Measurements from ENCODE around the gene ZBTB7C. TPM values are rescaled to one million over a fixed set of nuclear protein-coding genes. Genes with fewer than 3 reads are reported as not detected.

ZBTB7C gene
- total and polyA plus RNA-seq, 10 of the 15 experiments (the other 5 are each of a cell fraction or from before 2014, with no cell fraction given), result under 0.01 to 0.08 (median 0.01) TPM; not detected in 7

DNA sequence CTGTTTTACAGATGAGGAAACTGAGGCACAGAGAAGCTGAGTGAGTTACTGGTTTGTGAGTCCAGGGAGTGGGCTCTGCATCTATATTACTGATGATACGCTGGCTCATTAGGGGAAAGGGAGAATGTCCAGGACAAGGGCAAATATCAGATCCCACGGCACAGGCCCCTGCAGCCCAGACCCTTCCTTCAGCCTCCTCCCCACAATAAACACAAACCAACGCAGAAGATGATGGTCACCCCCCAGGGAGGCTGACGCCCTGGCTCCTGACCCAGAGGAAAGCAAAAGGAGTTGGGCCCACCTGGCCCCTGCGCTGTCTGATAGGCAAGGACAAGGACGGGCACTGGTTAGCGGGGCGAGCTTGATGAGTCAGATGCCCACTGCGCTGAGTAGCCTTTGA lies 47.7 kb upstream of the ZBTB7C start:
- Histone ChIP-seq H3K79me2 (ENCODE audit: control insufficient read depth, insufficient read depth, low read length) (no peaks in the 10 kb centered on the region), H3K4me1 (ENCODE audit: control insufficient read depth, insufficient read depth, low read length) (no peaks in the 10 kb centered on the region), H3K9ac (ENCODE audit: control insufficient read depth, insufficient read depth, low read length) (no peak overlapping the region), H3K36me3 (ENCODE audit: control insufficient read depth in 2 of 2, insufficient read depth in 2 of 2, low read length in 1 of 2) (no peaks in the 10 kb centered on the region), H4K20me1 (ENCODE audit: control insufficient read depth, insufficient read depth) (no peaks in the 10 kb centered on the region; the same call in 1 of the 2 replicates), H3K9me3 (replicated peaks; ENCODE audit: control insufficient read depth, insufficient read depth, low read length) (no peaks in the 10 kb centered on the region), H2AFZ (ENCODE audit: control insufficient read depth, low read depth, low read length) (no peak overlapping the region), H3K4me3 (no peak overlapping the region), H3K4me2 (ENCODE audit: control insufficient read depth, insufficient read depth) (no peak overlapping the region), H3K27ac (ENCODE audit: control insufficient read depth, insufficient read depth) (no peak overlapping the region), H3K27me3 (replicated peaks in 1 of 2; ENCODE audit: control insufficient read depth in 2 of 2, insufficient read depth in 2 of 2, low read length in 1 of 2) (peaks cover 0 to 2% of the 10 kb centered on the region in 2 experiments; a peak in 1 of 4 replicates)
- ATAC-seq (no peak), DNase-seq (ENCODE audit: low read depth, low spot score) (no peak), FAIRE-seq (no peak)
- intact Hi-C loops (cut with micrococcal nuclease; ENCODE audit: unreplicated experiment) (no loop called here), in situ Hi-C loops (cut with MboI) (no loop called here)
- no peak for TF ChIP-seq NR2C2 (IDR thresholded peaks at IDR 0.05; ENCODE audit: borderline replicate concordance, control insufficient read depth, insufficient read length, low read depth)
- TF ChIP-seq BHLHE40 (IDR thresholded peaks at IDR 0.05; ENCODE audit: borderline replicate concordance in 1 of 2, low read depth in 2 of 2, low read length in 1 of 2), result no peak
- TF ChIP-seq NR2C1 (IDR thresholded peaks at IDR 0.05), result no peak
- no peak for TF ChIP-seq POLR2A (IDR thresholded peaks at IDR 0.05; ENCODE audit: low read depth, low read length)
- no peak for TF ChIP-seq IRF4 (IDR thresholded peaks at IDR 0.05; ENCODE audit: low read depth, low read length)
- TF ChIP-seq CHD2 (IDR thresholded peaks at IDR 0.05; ENCODE audit: borderline replicate concordance, low read depth, low read length), result no peak
- TF ChIP-seq PBX3 (IDR thresholded peaks at IDR 0.05; ENCODE audit: insufficient replicate concordance, low read depth, low read length), result no peak
- no peak for TF ChIP-seq HDGF (IDR thresholded peaks at IDR 0.05)
- TF ChIP-seq TAF1 (IDR thresholded peaks at IDR 0.05; ENCODE audit: borderline replicate concordance, low read depth, low read length), result no peak
- TF ChIP-seq GATAD2B (conservative IDR thresholded peaks at IDR 0.05; ENCODE audit: low read depth), result no peak
- TF ChIP-seq CHD1 (IDR thresholded peaks at IDR 0.05; ENCODE audit: low read depth, low read length), result no peak
- 48% methylated on average over 9 of the region's 9 CpGs for WGBS (ENCODE audit: insufficient coverage, insufficient replicate concordance, low lambda C conversion rate, missing lambda C conversion rate)
- CTCF ChIA-PET, result interaction anchor here (1.0 to 1.2 kb wide), 4 partner anchors 8 to 19 kb away, joined by 3 to 5 read pairs (median 4); no protein-coding TSS in a partner anchor
- RAD21 ChIA-PET (ENCODE audit: unreplicated experiment), result no interaction called here
- POLR2A ChIA-PET, result no interaction called here
- SMC1A ChIA-PET (ENCODE audit: uncharacterized antibody, unreplicated experiment), result no interaction called here
- BruUV-seq (replicated peaks), result no TSS peak

Measured in GM12878 (cell line).